ENCODE data around the gene MARK4.

DNA sequence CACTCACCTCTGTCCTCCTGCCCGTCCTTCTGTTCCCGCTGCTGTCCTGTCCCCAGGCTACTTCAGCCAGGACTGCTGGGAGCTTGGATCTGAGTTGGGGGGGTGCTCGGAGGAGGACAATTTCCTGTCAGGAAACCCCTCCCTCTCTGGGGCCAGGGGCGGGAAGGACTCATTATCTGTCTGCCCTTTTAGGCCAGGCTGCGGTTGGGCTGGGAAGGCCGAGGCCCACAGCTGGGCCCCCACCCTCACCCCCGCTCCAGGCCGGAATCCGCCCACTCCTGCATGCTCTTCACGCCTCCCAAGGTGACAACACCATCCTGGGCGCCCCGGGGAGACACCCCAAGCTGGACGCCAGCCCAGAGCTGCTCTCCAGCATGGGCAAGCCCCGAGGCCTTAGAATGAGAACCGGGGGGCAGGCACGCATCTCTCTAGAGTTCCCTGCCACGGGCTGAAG, 5.7 kb upstream of the MARK4 start, which contains the start of gene EXOC3L2:
- TF ChIP-seq REST (IDR thresholded peaks at IDR 0.05; ENCODE audit: low read depth) (no peak), EP300 (IDR thresholded peaks at IDR 0.05; ENCODE audit: borderline replicate concordance) (no peak), TAF1 (IDR thresholded peaks at IDR 0.05; ENCODE audit: low read depth) (no peak), RAD21 (IDR thresholded peaks at IDR 0.05; ENCODE audit: low read depth) (no peak), TCF12 (IDR thresholded peaks at IDR 0.05; ENCODE audit: low read depth) (no peak), FOXM1 (IDR thresholded peaks at IDR 0.05; ENCODE audit: borderline replicate concordance, low read depth) (no peak)
- TF ChIP-seq, protein P1, sequence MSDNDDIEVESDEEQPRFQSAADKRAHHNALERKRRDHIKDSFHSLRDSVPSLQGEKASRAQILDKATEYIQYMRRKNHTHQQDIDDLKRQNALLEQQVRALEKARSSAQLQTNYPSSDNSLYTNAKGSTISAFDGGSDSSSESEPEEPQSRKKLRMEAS (IDR thresholded peaks at IDR 0.05) = no peak
